Measurements from ENCODE around the gene SYNCRIP. TPM values are rescaled to one million over a fixed set of nuclear protein-coding genes. Genes with fewer than 3 reads are reported as not detected.

Gene SYNCRIP
- total RNA-seq, 2 donors from 2014 or later, result 32.6 to 39.0 TPM

GRCh38 chr6:85628353-85628752 lies 14.3 kb downstream of the SYNCRIP start:
- no peaks in the 10 kb centered on the region for H3K27me3 ChIP-seq
- H3K27ac ChIP-seq, result peak overlapping the region in 1 of 2 donors; percentile 40
- no peaks in the 10 kb centered on the region for H3K9me3 ChIP-seq
- DNase-seq (ENCODE audit: low spot score), result no peak
- H3K4me3 ChIP-seq, result no peak overlapping the region
- TF ChIP-seq CTCF (IDR thresholded peaks at IDR 0.05), result no peak
- peaks cover 81% of the 10 kb centered on the region for H3K36me3 ChIP-seq
- peaks cover 0 to 38% of the 10 kb centered on the region in 2 donors for H3K4me1 ChIP-seq

GRCh38 chr6:85620308-85620707 lies 22.4 kb downstream of the SYNCRIP start:
- no peak overlapping the region for H3K4me3 ChIP-seq
- no peak for TF ChIP-seq CTCF (IDR thresholded peaks at IDR 0.05)
- DNase-seq (ENCODE audit: low spot score), result no peak
- H3K27ac ChIP-seq, result no peak overlapping the region
- peaks cover 90% of the 10 kb centered on the region for H3K36me3 ChIP-seq
- no peaks in the 10 kb centered on the region for H3K27me3 ChIP-seq
- no peaks in the 10 kb centered on the region for H3K4me1 ChIP-seq
- no peaks in the 10 kb centered on the region for H3K9me3 ChIP-seq

GRCh38 chr6:85614780-85615179 lies 27.9 kb downstream of the SYNCRIP start:
- H3K27me3 ChIP-seq, result no peaks in the 10 kb centered on the region
- H3K27ac ChIP-seq, result no peak overlapping the region
- no peaks in the 10 kb centered on the region for H3K4me1 ChIP-seq
- peaks cover 86% of the 10 kb centered on the region for H3K36me3 ChIP-seq
- no peak overlapping the region for H3K4me3 ChIP-seq
- no peak for DNase-seq (ENCODE audit: low spot score)
- TF ChIP-seq CTCF (IDR thresholded peaks at IDR 0.05), result no peak
- no peaks in the 10 kb centered on the region for H3K9me3 ChIP-seq

- DNase-seq (ENCODE audit: low spot score), result no peak
- no peak for TF ChIP-seq CTCF (IDR thresholded peaks at IDR 0.05)
- Histone ChIP-seq H3K36me3 (peaks cover 75% of the 10 kb centered on the region), H3K4me3 (no peak overlapping the region), H3K27ac (no peak overlapping the region), H3K4me1 (no peaks in the 10 kb centered on the region), H3K27me3 (no peaks in the 10 kb centered on the region), H3K9me3 (no peaks in the 10 kb centered on the region)
Observed at GRCh38 chr6:85612690-85613474, 29.8 kb downstream of the SYNCRIP start.

- no peaks in the 10 kb centered on the region for H3K27me3 ChIP-seq
- peaks cover 56% of the 10 kb centered on the region for H3K36me3 ChIP-seq
- H3K9me3 ChIP-seq, result no peaks in the 10 kb centered on the region
- DNase-seq (ENCODE audit: low spot score), result no peak
- H3K4me1 ChIP-seq, result no peaks in the 10 kb centered on the region
- no peak overlapping the region for H3K4me3 ChIP-seq
- H3K27ac ChIP-seq, result no peak overlapping the region
- no peak for TF ChIP-seq CTCF (IDR thresholded peaks at IDR 0.05)
Observed at GRCh38 chr6:85610182-85610895, 32.3 kb downstream of the SYNCRIP start.

Data from right atrium auricular region (tissue), 2 donors.